ENCODE data around the gene STK11IP.

STK11IP gene

DNA sequence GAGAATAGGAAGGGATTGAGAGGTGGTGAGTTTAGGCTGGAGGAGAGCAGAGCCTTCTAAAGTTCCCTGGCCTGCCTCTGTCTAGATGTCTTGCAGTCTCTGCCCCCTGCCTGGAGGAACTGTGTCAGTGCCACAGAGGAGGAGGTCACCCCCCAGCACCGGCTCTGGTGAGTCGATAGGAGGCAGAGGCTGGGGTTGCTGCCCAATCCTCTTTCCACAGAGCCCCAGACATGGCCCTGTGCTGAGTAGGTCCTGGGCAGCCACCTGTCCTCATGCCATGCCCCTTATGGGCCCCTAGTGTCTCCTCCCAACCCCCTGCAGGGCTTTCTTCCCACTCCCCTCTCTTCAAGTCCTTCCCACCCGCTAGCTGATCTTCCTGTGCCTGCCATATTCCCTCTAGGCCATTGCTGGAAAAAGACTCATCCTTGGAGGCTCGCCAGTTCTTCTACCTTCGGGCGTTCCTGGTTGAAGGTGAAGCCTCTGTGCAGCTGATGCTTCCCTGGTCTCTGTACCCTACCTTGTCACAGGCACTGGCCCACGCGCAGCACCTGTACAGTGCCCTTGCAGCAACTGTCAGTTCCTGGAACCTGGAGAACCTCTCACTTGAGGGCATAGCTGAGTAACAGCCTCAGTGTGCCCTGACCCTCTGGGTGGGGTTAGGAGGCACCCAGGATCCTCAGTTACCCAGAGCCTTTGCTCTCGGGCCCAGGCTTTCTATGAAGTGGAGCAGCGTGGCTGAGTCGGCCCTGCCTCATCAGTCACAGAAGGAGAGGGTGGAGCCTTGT, 16.6 kb downstream of the STK11IP start:
- DNase-seq (ENCODE audit: insufficient read length, low spot score): no peak
- FAIRE-seq: no peak

GRCh38 chr2:219615036-219615435, 17.4 kb downstream of the STK11IP start:
- DNase-seq (ENCODE audit: insufficient read length, low spot score) (no peak), FAIRE-seq (no peak)

- DNase-seq (ENCODE audit: insufficient read length, low spot score) (no peak), FAIRE-seq (no peak)
Measured at GRCh38 chr2:219615894-219616293, 18.2 kb downstream of the STK11IP start.

DNA sequence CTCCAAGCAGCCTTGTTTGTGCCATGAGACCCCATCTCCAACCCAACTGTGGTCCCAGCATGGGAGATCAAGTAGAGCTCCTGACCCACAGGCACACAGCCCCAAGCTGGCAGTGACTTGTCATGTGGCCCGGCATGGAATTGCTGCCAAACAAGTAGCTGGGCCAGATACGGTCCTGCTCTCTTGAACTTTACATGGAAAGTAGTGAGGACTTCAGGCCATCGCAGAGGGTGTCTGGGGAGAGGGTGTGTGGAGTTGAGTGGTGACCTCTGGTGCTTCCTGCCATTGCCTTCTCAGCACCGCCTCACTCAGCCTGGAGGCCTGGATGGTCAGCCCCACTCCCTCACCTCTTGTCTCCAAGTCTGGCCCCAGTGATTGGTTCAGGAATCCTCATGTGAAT, 18.9 kb downstream of the STK11IP start:
- DNase-seq (ENCODE audit: insufficient read length, low spot score) (no peak), FAIRE-seq (no peak)

DNA sequence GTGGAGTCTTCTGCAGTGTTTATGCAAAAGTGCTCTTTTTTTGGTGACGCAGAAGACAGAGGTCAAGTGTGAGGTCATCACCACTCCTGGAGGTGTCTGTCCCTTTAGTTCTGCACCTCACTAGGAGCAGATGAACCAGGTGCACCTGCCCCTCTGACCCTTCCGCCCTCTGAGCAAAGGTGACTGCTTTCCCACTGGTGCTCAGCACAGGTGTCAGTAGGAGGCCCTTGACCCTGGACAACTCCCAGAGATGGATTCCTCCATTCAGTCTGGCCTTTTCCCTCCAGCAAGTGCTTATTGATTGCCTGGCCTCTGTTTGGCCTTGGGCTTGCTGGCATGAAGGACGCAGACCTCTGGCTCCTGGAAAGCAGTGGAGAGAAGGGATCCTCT, 21.1 kb downstream of the STK11IP start:
- FAIRE-seq (no peak), DNase-seq (ENCODE audit: insufficient read length, low spot score) (no peak)

DNA sequence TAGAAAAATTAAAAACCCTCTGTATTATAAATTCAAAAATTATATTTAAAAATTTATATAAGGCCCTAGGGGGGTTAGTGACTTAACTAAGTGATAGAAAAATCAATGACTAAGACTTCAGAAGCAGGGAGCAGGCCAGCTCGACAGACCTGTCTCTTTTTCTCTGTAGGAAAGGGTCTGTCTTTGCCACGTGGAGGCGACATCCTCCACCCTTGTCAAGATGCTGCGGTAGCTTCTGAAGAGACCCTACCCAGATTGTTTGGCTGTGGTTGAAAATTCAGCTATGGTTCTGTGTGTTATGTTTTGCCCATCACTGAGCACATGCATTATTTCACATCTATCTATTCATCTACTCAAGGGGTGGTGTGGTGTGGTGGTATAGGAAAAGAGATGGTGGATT, 21.6 kb downstream of the STK11IP start:
- DNase-seq (ENCODE audit: insufficient read length, low spot score): no peak
- FAIRE-seq: no peak

- FAIRE-seq: no peak
- DNase-seq (ENCODE audit: insufficient read length, low spot score): no peak
Measured at GRCh38 chr2:219620546-219620945, 22.9 kb downstream of the STK11IP start.

DNA sequence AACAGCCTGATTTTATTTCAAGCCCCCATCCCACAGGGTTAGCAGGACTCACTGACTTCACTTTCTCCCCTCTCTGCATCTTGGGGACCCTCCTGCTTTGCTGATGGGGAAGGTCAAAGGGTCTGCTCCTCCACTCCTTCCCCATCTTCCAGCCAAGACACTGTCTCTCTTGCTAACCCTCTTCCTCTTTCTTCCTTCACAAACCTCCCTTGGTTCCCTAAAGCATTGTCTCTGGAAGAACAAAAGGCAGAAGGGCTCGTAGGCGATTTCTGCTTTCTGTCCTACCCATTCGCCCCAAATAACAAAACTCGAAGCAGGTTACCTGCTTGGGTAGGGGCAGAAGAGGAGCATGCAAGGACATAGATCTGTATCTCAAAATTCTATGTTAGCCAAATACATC, 24.3 kb downstream of the STK11IP start:
- DNase-seq (ENCODE audit: insufficient read length, low spot score) (no peak), FAIRE-seq (no peak)

GRCh38 chr2:219622472-219622871, 24.8 kb downstream of the STK11IP start:
- DNase-seq (ENCODE audit: insufficient read length, low spot score) (no peak), FAIRE-seq (no peak)

GRCh38 chr2:219624565-219624964, 26.9 kb downstream of the STK11IP start:
- FAIRE-seq: no peak
- DNase-seq (ENCODE audit: insufficient read length, low spot score): no peak

DNA sequence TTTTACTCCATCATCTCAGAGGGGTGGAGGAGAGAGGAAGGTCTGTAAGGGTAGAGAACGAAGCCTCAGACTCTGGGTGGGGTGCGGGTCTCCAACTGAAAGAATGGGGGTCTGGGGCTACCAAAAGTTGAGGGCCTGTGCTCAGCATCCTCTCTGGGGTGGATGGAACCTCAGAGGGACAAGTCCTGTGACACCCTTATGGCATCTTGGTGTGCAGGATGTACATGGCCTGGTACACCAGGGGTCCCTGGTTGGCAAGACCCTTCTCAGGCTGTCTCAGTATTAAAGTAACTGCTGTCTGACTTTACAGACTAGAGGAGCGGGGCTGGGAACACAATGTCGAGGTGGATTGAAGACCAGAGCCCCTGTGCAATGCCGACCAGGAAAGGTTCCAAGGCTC, 27.5 kb downstream of the STK11IP start:
- no peak for DNase-seq (ENCODE audit: insufficient read length, low spot score)
- FAIRE-seq: no peak

- DNase-seq (ENCODE audit: insufficient read length, low spot score) (no peak), FAIRE-seq (no peak)
Measured at GRCh38 chr2:219626540-219626939, 28.9 kb downstream of the STK11IP start.

GRCh38 chr2:219627103-219628100, 29.7 kb downstream of the STK11IP start, which contains the start of gene SLC4A3:
Gene SLC4A3, plus strand, starts transcription at chr2:219627630. Its CDS starts 363 bp downstream, at chr2:219627993.
- FAIRE-seq (no peak), DNase-seq (ENCODE audit: insufficient read length, low spot score) (no peak)

GRCh38 chr2:219628235-219628985, 30.8 kb downstream of the STK11IP start:
- FAIRE-seq (no peak), DNase-seq (ENCODE audit: insufficient read length, low spot score) (no peak)

DNA sequence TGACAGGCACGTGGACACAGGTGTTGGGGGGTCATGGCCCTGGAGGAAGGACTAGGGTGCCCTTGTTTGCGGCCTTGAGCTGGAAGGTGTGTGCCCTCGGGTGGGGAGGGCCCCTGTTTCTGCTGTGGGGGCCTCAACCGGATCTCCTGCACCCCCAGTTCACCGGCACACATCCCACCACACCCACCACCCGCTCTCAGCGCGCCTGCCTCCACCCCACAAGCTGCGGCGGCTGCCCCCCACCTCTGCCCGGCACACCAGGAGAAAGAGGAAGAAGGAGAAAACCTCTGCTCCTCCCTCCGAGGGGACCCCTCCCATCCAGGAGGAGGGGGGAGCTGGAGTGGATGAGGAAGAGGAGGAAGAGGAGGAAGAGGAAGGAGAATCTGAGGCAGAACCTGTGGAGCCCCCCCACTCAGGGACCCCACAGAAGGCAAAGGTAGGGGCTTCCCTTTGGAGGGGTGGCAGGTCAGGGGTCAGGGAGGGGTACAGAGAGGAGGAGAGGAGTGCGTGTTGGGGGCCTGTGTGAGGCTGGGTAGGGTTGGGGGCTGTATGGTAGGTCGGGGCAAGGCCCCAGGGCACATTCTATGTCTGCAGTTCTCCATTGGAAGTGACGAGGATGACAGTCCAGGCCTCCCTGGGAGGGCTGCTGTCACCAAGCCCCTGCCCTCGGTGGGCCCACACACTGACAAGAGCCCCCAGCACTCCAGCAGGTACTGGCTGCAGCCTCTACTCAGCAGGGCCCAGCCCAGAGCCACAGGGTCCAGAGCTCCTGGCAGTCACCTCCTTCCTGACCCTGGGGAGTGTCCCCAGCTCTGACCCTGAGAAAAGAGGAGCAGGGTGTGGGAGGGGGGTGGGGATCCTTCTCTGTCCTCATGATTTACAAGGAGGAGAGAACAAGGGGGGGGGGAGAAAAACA, 31.6 kb downstream of the STK11IP start:
- FAIRE-seq: no peak
- no peak for DNase-seq (ENCODE audit: insufficient read length, low spot score)

DNA sequence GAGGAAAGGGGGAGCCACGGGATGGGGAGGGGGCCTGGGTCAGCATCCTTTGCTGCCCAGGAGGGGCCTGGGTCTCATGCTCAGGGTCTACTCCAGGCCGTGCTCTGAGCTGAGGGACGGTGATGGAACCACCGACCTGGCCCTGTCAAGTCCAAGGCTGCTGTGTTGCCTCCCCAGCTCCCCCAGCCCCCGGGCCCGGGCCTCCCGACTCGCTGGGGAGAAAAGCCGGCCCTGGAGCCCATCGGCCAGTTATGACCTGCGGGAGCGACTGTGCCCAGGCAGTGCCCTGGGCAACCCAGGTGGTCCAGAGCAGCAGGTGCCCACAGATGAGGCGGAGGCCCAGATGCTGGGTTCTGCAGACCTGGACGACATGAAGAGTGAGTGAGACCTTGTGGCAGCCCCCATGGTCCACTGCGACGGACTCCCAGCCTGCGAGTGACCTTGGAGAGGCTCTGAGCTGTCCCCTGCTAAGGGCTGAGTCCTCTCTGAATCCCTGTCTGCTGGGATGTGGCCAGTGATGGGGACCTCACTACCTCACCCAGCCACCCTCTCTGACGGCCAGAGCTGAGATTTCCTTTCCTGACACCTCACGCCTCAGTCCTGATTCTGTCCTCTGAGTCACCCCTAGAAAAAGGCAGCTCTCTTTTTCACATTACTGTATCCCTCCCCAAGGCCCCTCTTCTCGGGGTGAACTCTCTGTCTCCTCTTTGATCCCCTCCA, 32.5 kb downstream of the STK11IP start:
- FAIRE-seq (no peak), DNase-seq (ENCODE audit: insufficient read length, low spot score) (no peak)

GRCh38 chr2:219630770-219631405, 33.2 kb downstream of the STK11IP start:
- FAIRE-seq (no peak), DNase-seq (ENCODE audit: insufficient read length, low spot score) (no peak)

DNA sequence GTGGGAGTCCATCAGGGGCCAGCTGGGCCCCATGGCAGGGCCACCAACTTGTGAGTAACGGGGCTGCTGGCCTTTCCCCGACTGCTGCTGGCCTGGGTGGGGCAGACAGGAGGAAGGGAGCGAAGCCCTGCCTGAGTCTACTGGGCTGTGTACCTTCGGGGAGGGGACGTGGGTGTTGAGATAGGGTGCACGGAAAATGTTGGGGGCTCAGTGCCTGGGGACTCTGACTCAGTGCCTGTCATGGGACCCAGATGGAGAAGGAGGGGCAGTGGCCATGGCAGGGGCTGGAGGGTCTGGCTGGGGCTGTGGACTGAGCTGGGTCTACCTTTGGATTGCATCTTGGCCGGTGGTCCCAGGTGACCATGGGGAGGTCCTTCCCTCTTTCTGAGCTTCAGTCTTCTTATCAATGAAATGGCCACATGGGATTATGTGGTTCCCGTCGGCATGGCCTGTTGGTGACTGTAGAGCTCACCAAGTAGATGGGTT, 33.8 kb downstream of the STK11IP start:
- FAIRE-seq (no peak), DNase-seq (ENCODE audit: insufficient read length, low spot score) (no peak)

Data from GM19239 (cell line).